Measurements from ENCODE around the gene GTF2F2.
"Not testable (repeated sequence)": the region's sequence is repeated elsewhere in the genome, so short reads cannot be mapped to it uniquely, and the experiment has no call there.

Gene GTF2F2

GRCh38 chr13:45256254-45256653, 135.9 kb downstream of the GTF2F2 start:
- DNase-seq (ENCODE audit: low spot score), result no peak

- DNase-seq (ENCODE audit: low spot score), result no peak
Measured at GRCh38 chr13:45257638-45258333, 137.5 kb downstream of the GTF2F2 start.

- DNase-seq (ENCODE audit: low spot score), result no peak
Measured at GRCh38 chr13:45258334-45258675, 138.0 kb downstream of the GTF2F2 start.

GRCh38 chr13:45267215-45267614, 146.9 kb downstream of the GTF2F2 start:
- no peak for DNase-seq (ENCODE audit: low spot score)

- no peak for DNase-seq (ENCODE audit: low spot score)
Measured at GRCh38 chr13:45269204-45269603, 148.9 kb downstream of the GTF2F2 start.

GRCh38 chr13:45276913-45277312, 156.6 kb downstream of the GTF2F2 start:
- no peak for DNase-seq (ENCODE audit: low spot score)

GRCh38 chr13:45278096-45278645, 157.9 kb downstream of the GTF2F2 start:
- DNase-seq (ENCODE audit: low spot score), result no peak

GRCh38 chr13:45280011-45280410, 159.7 kb downstream of the GTF2F2 start:
- DNase-seq (ENCODE audit: low spot score), result no peak

- peak; percentile 87 for DNase-seq (ENCODE audit: low spot score)
Measured at GRCh38 chr13:45280751-45281634, 160.7 kb downstream of the GTF2F2 start.

GRCh38 chr13:45282994-45283393, 162.7 kb downstream of the GTF2F2 start:
- no peak for DNase-seq (ENCODE audit: low spot score)

GRCh38 chr13:45289936-45290563, 169.7 kb downstream of the GTF2F2 start:
- DNase-seq (ENCODE audit: low spot score), result no peak

- peak; percentile 92 for DNase-seq (ENCODE audit: low spot score)
Measured at GRCh38 chr13:45292176-45292575, 171.9 kb downstream of the GTF2F2 start.

GRCh38 chr13:45295536-45295935, 175.2 kb downstream of the GTF2F2 start:
- no peak for DNase-seq (ENCODE audit: low spot score)

GRCh38 chr13:45296259-45296658, 175.9 kb downstream of the GTF2F2 start:
- no peak for DNase-seq (ENCODE audit: low spot score)

- no peak for DNase-seq (ENCODE audit: low spot score)
Measured at GRCh38 chr13:45297456-45298205, 177.3 kb downstream of the GTF2F2 start.

- no peak for DNase-seq (ENCODE audit: low spot score)
Measured at GRCh38 chr13:45298206-45298505, 177.8 kb downstream of the GTF2F2 start.

- DNase-seq (ENCODE audit: low spot score), result not testable (repeated sequence)
Measured at GRCh38 chr13:45298550-45298949, 178.2 kb downstream of the GTF2F2 start.

GRCh38 chr13:45299194-45299593, 178.9 kb downstream of the GTF2F2 start:
- no peak for DNase-seq (ENCODE audit: low spot score)

GRCh38 chr13:45300190-45300985, 180.1 kb downstream of the GTF2F2 start:
- DNase-seq (ENCODE audit: low spot score), result no peak

- DNase-seq (ENCODE audit: low spot score), result no peak
Measured at GRCh38 chr13:45301263-45301662, 181.0 kb downstream of the GTF2F2 start.

- DNase-seq (ENCODE audit: low spot score), result no peak
Measured at GRCh38 chr13:45302507-45302906, 182.2 kb downstream of the GTF2F2 start.
